T-helper 17 cell (primary cell): ENCODE results near the gene BANF2. TPM values are rescaled to one million over a fixed set of nuclear protein-coding genes. Genes with fewer than 3 reads are reported as not detected.

Source experiments
- ATAC-seq: fragments of 150-1000 bp; cut with Tn5 transposase; 2 replicates; pipeline ENCODE4 v1.10.0; 2021; ENCODE audit warnings: mild to moderate bottlenecking, moderate library complexity
- DNase-seq, 3 donors: peaks; one replicate each; pipeline versions ENCODE4 v3.0.0 to v3.0.0-alpha.2; 2020 to 2021
- H3K9me3 ChIP-seq: one replicate; pipeline ENCODE4 v1.7.0; 2013; ENCODE audit warnings: low read length, mild to moderate bottlenecking; ENCODE audit not compliant: control insufficient read depth, poor library complexity, severe bottlenecking
- H3K27ac Mint-ChIP-seq: one replicate; pipeline ENCODE4 v1.8.0; 2022; ENCODE audit warnings: mild to moderate bottlenecking, moderate library complexity, mixed read lengths
- H3K27me3 Mint-ChIP-seq: one replicate; pipeline ENCODE4 v1.8.0; 2022; ENCODE audit warnings: mixed read lengths
- H3K36me3 Mint-ChIP-seq: one replicate; pipeline ENCODE4 v1.8.0; 2022; ENCODE audit warnings: low read depth, mixed read lengths
- H3K4me1 Mint-ChIP-seq: one replicate; pipeline ENCODE4 v1.8.0; 2022; ENCODE audit warnings: mild to moderate bottlenecking, mixed read lengths
- H3K4me3 Mint-ChIP-seq: one replicate; pipeline ENCODE4 v1.8.0; 2022; ENCODE audit warnings: mild to moderate bottlenecking, moderate library complexity, mixed read lengths
- total RNA-seq, 4 donors: library from RNA in 2 of 4; stranded (reverse) in 2 of 4; gene quantifications; one replicate each; pipeline ENCODE4 v1.2.3 and lab custom pipeline; 2022 to 2026

Gene BANF2
- total RNA-seq, 2 donors from 2014 or later, result not detected

DNA sequence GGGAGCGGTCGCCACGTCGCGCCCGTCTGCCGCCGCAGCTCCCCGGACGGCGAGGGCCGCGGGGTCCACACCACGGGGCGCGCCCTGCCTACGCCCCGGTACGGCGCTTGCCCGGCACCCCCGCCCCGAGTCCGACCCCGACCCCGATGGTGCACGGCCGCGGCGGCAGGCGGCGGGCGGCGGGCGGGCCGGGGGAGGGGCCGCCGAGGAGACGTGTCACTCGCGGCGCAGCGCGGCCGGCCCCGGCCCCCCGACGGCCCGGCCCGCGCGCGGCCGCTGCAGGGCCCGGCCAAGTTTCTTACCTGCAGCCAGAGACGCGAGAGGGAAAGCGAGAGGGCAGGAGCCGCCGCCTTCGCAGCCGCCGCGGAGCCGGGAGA lies 18.1 kb upstream of the BANF2 start:
- H3K9me3 ChIP-seq, result no peaks in the 10 kb centered on the region
- ATAC-seq, result peak; percentile 4
- peaks cover 2% of the 10 kb centered on the region for H3K36me3 Mint-ChIP-seq
- peak in 2 of 3 donors; percentile 13 to 34 for DNase-seq
- H3K27me3 Mint-ChIP-seq, result peaks cover 18% of the 10 kb centered on the region
- H3K4me3 Mint-ChIP-seq, result peak overlapping the region; percentile 93
- H3K4me1 Mint-ChIP-seq, result peaks cover 13% of the 10 kb centered on the region
- peak overlapping the region; percentile 19 for H3K27ac Mint-ChIP-seq

DNA sequence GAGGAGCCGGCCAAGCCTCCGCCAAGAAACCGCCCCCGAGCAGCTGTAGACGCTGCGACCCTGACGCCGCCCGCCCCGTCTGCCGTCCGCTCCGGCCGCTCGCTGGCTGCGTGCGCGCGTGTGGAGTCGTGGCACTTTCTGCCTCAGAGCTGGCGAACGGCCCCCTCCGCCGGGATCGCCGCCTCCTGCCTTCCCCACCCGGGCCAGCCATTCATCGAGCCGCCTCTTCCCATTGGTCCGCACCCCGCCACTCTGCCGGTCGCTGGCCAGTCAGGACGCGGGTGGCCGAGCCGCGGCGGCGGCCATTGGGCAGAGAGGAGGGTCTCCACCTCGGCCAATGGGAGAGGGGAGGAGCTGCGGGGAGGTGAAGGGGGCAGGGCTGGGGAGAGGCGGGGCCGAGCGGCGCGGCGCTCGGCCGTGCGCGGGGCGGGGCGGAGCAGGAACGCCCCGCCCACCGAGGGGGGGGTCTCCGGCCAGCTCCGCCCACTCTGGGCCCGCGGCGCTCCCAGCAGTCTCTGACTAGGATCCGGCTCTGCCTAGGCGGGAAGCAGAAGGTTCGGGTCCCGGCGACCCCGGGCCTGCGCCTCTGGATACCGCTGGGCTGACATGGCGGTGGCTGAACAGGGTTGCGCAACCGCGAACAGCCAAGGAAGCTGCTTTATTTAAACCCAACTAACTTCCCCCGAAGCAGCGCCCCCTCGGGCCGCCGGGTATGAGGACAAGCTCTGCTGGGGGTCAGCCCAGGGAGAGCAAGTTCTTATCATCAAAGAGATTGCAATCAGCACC lies 17.5 kb upstream of the BANF2 start, which contains the start of gene RRBP1:
RRBP1 (minus strand) TSS at position 140 of the 786 bp plus-strand sequence. CDS start 21,735 bp downstream, outside the sequence.
- no peaks in the 10 kb centered on the region for H3K9me3 ChIP-seq
- Mint-ChIP-seq H3K36me3 (peaks cover 2% of the 10 kb centered on the region), H3K4me1 (peaks cover 13% of the 10 kb centered on the region), H3K27ac (peak within 1 kb of the TSS; percentile 78), H3K4me3 (peak within 1 kb of the TSS; percentile 93), H3K27me3 (peaks cover 21% of the 10 kb centered on the region)
- DNase-seq (peak; percentile 93 to 97 (median 97)), ATAC-seq (peak; percentile 94)

DNA sequence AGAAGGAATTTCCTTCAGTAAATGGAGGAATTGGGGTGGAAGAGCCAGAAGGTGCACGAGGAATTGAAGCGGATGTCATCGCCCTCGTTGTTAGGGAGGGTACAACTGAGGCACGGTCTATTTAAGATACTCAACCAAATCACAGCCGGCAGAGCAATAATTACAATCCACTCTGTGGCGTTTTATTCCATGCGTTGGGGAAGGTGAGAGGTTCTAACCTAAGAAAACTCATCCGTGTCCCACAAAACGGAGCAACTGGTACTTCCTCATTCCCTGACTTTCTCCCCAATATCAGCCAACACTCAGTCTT lies 16.9 kb upstream of the BANF2 start:
- peaks cover 13% of the 10 kb centered on the region for H3K4me1 Mint-ChIP-seq
- H3K9me3 ChIP-seq, result no peaks in the 10 kb centered on the region
- peak overlapping the region; percentile 93 for H3K4me3 Mint-ChIP-seq
- ATAC-seq (no peak), DNase-seq (no peak)
- peak overlapping the region; percentile 19 for H3K27ac Mint-ChIP-seq
- H3K36me3 Mint-ChIP-seq, result peaks cover 2% of the 10 kb centered on the region
- peaks cover 26% of the 10 kb centered on the region for H3K27me3 Mint-ChIP-seq

DNA sequence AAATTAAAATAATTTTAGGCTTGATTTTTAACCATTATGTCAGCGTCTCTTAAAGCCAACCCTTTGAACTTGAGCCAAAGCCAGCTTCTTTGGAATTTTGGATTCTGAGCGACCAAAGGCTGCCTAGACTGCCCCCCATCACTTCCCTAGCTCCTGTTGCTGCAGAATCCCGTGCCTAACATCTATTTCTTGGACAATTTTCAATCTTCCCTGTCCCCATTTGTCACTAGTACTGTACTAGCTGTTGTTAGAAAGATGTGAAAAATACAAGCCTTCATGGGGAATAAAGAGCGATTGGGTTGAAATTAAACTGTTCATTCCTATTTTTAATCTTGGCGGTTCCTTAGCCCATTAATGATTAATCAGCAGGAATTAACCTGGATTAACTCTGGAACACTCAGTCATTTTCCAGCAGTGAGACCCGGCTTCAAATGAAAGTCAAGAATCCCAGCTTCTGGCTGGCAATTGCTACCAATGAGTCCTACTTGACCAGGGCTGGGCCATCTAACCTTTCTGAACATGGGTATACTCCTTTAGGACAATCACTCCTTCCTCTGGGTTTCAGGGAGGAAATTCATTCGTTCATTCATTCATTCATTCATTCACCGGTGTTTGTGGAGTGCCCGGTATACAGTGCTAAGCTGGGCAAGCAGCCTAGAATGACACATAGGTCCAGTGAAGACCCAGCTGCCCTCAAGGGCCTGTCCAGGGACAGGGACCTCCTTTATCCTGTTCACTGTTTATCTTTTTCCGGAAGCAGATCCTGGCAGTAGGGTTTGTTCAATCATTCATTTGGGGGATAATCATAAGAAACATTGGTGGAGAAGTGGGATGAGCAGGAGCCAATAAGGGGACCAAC lies 16.3 kb upstream of the BANF2 start:
- Mint-ChIP-seq H3K27ac (no peak overlapping the region), H3K27me3 (peaks cover 30% of the 10 kb centered on the region), H3K4me1 (peaks cover 13% of the 10 kb centered on the region), H3K36me3 (peaks cover 2% of the 10 kb centered on the region), H3K4me3 (peak overlapping the region; percentile 64)
- H3K9me3 ChIP-seq, result no peaks in the 10 kb centered on the region
- DNase-seq (no peak), ATAC-seq (no peak)

DNA sequence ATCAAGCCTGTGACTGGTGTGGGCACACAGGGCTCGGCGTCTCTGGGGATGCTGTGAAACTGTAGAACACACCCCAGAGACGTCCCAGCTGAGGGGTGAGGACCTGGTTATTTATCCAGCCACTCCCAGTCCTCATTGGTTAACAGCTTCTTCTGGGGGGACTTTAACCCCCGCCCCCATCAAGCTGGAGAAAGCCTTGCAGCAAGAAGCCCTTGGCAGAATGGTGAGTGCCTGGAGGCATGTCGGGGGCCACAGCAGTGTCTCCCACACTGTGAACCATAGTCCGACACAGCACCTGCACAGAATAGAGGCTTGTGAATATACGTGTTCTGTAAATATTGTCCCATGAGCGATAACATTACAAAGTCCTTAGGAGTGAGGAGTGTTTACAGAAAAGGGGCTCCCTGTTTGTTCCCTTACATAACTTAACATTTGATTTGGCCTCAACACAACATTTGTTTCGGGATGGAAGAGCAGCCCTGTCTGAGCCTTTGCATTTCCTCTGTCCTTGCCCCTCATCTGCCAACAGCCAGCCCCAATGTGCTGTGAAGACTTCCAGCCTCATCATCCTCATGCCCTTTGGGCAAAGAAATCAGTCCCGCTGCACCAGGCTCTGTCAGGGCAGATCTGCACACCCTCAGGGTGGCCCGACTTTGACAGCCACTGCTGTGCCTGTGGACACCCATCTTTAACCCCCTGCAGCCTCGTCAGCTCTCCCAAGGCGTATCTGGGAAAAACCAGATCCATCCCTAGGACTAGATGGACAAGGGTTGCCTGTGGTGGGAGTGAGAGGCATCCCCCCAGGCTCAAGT lies 15.5 kb upstream of the BANF2 start:
- no peak for ATAC-seq
- H3K27ac Mint-ChIP-seq, result no peak overlapping the region
- no peaks in the 10 kb centered on the region for H3K9me3 ChIP-seq
- peak overlapping the region; percentile 58 for H3K4me3 Mint-ChIP-seq
- H3K27me3 Mint-ChIP-seq, result peaks cover 34% of the 10 kb centered on the region
- peaks cover 2% of the 10 kb centered on the region for H3K36me3 Mint-ChIP-seq
- peaks cover 13% of the 10 kb centered on the region for H3K4me1 Mint-ChIP-seq
- no peak for DNase-seq

DNA sequence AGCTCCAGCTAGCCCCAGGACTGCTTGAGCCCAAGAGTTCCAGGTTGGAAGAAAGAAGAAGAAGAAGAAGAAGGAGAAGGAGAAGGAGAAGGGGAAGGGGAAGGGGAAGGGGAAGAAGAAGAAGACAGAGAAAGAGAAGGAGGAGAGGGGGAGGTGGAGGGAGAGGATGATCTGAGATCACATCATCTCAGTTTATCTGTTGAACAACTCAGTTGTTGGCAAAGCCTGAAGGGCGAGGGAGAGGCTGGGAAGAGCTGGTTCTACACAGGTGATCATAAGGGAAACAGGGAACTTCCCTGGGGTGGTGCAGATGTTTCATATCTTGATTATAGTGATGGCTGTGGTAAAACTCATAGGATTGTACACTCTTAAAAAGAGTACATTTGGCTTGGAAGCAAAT lies 14.6 kb upstream of the BANF2 start:
- DNase-seq, result no peak
- Mint-ChIP-seq H3K4me1 (peaks cover 7% of the 10 kb centered on the region), H3K27me3 (peaks cover 34% of the 10 kb centered on the region), H3K36me3 (peaks cover 2% of the 10 kb centered on the region), H3K27ac (no peak overlapping the region), H3K4me3 (no peak overlapping the region)
- H3K9me3 ChIP-seq, result no peaks in the 10 kb centered on the region
- no peak for ATAC-seq

DNA sequence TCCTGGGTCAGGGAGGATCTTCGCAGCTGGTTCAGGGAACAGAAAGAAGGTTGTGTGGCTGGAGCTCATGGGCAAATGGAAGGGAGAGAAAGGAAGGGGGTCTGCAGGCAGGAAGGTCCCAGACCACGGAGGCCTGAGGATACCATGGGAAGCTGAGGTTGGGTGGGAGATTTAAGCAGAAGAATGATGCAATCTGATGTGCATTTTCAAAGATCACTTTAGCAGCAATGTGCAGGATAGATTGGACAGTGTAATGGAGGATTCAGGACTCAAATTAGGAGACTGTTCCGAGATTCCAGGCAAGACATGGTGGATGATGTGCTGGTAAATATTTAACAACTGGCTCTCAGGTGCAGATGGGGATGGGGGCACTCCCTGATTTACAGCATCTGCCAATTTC lies 12.0 kb upstream of the BANF2 start:
- Mint-ChIP-seq H3K27ac (no peak overlapping the region), H3K4me3 (no peak overlapping the region), H3K27me3 (peaks cover 51% of the 10 kb centered on the region), H3K4me1 (peaks cover 4% of the 10 kb centered on the region), H3K36me3 (peaks cover 3% of the 10 kb centered on the region)
- no peak for DNase-seq
- no peak for ATAC-seq
- H3K9me3 ChIP-seq, result no peaks in the 10 kb centered on the region

DNA sequence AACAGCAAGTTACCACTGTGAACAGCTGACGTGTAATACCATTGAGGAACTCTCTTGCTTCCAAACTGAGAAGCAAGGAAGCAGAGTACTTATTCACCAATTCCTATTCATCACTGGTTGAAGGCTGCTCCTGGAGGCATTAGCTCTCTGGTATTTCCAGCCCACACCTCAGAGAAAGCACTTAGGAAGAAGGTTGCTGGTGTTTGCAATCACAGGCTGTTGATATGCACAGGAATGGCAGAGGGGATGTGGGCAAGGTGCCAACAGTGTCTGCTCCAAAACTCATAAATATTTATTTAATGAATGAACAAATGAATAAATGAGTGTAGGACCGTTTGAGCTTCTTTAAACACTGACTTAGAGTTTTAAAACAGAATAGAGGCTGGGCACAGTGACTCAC lies 10.8 kb upstream of the BANF2 start:
- no peak overlapping the region for H3K27ac Mint-ChIP-seq
- H3K4me3 Mint-ChIP-seq, result no peak overlapping the region
- no peaks in the 10 kb centered on the region for H3K4me1 Mint-ChIP-seq
- DNase-seq (no peak), ATAC-seq (no peak)
- peaks cover 3% of the 10 kb centered on the region for H3K36me3 Mint-ChIP-seq
- H3K9me3 ChIP-seq, result no peaks in the 10 kb centered on the region
- H3K27me3 Mint-ChIP-seq, result peaks cover 57% of the 10 kb centered on the region

DNA sequence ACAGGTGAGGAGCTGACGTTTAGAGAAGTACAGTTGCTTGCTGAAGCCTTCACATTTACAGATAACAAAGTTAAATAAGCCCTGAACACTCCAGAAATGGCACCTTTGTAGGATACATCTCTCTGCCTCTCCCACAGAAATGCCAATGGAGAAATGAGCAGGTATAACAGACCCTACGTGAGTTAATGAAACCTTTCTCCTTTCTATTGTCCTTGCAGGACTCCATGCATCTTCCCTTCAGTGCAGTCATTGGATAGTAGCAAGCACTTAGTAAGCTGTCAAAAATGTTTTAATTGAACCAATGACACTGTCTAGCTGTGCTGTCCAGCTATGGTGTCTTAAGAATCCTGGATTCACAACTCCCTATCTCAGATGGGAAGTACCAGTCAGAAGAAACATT lies 9.6 kb upstream of the BANF2 start:
- H3K36me3 Mint-ChIP-seq, result peaks cover 3% of the 10 kb centered on the region
- peaks cover 51% of the 10 kb centered on the region for H3K27me3 Mint-ChIP-seq
- ATAC-seq (no peak), DNase-seq (no peak)
- H3K4me1 Mint-ChIP-seq, result no peaks in the 10 kb centered on the region
- H3K27ac Mint-ChIP-seq, result no peak overlapping the region
- no peak overlapping the region for H3K4me3 Mint-ChIP-seq
- H3K9me3 ChIP-seq, result no peaks in the 10 kb centered on the region

DNA sequence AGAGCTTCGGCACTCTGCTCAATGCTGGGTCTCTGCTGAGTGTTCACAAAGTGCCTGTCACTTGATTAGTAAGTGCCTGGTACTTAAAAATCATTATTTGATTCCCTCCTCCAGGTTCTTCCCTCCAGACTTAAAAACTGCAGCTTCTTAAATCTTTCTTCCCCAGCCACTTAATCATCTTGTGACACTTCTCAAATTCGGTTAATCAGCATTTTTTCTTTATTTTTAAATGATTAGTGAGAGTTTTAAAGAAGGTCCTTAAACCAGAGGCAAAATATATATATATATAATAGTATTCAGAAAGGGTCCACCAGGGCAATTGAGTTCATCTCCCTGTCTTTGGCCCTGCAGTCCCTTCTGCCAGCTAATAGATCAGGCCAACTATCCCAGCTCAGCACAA lies 8.0 kb upstream of the BANF2 start:
- Mint-ChIP-seq H3K27ac (no peak overlapping the region), H3K27me3 (peaks cover 41% of the 10 kb centered on the region), H3K4me3 (no peak overlapping the region), H3K4me1 (no peaks in the 10 kb centered on the region), H3K36me3 (peaks cover 3% of the 10 kb centered on the region)
- ATAC-seq, result no peak
- DNase-seq, result no peak
- no peaks in the 10 kb centered on the region for H3K9me3 ChIP-seq

DNA sequence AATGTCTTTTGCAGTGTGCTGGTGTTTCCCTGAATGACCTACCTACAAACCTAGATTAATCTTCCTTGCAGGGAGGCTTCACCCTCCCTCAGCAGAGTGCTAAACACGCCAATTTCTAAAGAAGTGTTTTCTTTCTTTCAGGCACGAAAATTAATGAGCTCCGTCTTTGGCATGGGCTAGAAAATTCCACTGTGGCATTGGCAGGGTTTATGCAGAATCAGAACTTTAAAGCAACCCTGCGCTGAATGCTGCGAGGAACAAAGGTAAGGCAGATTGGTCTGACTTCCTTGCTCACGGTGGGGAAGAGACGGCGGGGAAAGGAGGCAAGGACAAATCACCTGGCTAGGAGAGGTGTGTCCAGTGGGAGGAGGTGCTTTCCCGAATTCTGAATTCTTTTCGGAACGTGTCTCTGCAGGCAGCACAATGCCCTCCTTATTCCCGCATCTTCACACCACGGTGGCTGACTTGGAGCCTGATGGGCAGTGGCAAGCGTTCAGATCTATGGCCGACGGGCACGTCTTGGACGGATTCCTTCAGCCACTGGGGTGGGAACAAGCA lies 6.2 kb upstream of the BANF2 start:
- no peaks in the 10 kb centered on the region for H3K4me1 Mint-ChIP-seq
- H3K9me3 ChIP-seq, result no peaks in the 10 kb centered on the region
- no peak overlapping the region for H3K4me3 Mint-ChIP-seq
- H3K36me3 Mint-ChIP-seq, result peaks cover 3% of the 10 kb centered on the region
- no peak for ATAC-seq
- peaks cover 29% of the 10 kb centered on the region for H3K27me3 Mint-ChIP-seq
- H3K27ac Mint-ChIP-seq, result no peak overlapping the region
- DNase-seq, result no peak

DNA sequence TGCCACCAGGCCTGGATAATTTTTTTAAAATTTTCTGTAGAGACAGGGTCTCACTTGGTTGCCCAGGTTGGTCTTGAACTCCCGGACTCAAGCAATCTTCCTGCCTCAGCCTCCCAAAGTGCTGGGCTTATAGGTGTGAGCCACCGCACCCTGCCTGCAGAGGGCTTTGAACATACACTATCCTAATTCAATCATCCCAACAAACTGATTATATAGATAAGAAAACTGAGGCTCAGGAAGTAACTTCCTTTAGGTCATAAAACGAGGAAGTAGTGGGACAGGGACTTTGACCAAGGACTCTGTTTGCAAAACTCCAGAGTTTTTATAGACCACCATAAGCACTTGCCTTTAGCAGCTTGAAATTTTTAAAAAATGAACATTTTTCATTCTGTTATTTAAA lies 5.0 kb upstream of the BANF2 start:
- DNase-seq, result no peak
- no peak for ATAC-seq
- peaks cover 3% of the 10 kb centered on the region for H3K36me3 Mint-ChIP-seq

DNA sequence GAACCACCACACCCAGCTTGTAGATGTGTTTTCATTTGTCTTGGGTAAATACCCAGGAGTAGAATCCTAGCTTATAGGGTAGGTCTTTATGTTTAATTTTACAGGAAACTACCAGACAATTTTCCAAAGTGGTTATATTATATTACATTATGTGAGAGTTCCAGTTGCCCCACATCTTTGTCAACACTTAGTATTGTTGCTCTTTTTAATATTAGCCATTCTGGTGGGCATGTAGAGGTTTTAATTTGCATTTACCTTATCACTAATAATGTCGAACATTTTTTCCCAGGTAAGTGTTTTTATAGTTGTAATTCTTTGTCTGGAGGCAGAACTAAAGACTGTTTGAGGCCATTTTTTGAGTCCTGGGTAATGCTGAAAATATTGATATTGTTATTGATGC lies 3.5 kb upstream of the BANF2 start:
- Mint-ChIP-seq H3K4me1 (no peaks in the 10 kb centered on the region), H3K27me3 (peaks cover 21% of the 10 kb centered on the region), H3K4me3 (no peak overlapping the region), H3K36me3 (peaks cover 3% of the 10 kb centered on the region), H3K27ac (no peak overlapping the region)
- ATAC-seq, result no peak
- no peaks in the 10 kb centered on the region for H3K9me3 ChIP-seq
- DNase-seq, result no peak

More for the DNA sequence above, 5.0 kb upstream of the BANF2 start:
- H3K27me3 Mint-ChIP-seq, result peaks cover 26% of the 10 kb centered on the region
- H3K27ac Mint-ChIP-seq, result no peak overlapping the region
- no peaks in the 10 kb centered on the region for H3K4me1 Mint-ChIP-seq
- no peaks in the 10 kb centered on the region for H3K9me3 ChIP-seq
- H3K4me3 Mint-ChIP-seq, result no peak overlapping the region
